Left lung (tissue), 10 donors: ENCODE results near the gene COPS7A. TPM values are rescaled to one million over a fixed set of nuclear protein-coding genes. Genes with fewer than 3 reads are reported as not detected.
A peak's percentile ranks its signal among the peaks of the same experiment; 100 is the strongest.

ENCODE experiments used
- ATAC-seq: fragments of 200-7000 bp; cut with Tn5 transposase; one replicate; pipeline ENCODE4 v1.9.1; 2020; ENCODE audit warnings: moderate library complexity
- DNase-seq, 4 donors: peaks; one replicate each; pipeline ENCODE4 v3.0.0-alpha.2; 2013 to 2020
- H3K27ac ChIP-seq, 2 donors: fragments of 200-600 bp; sonication (generic) in 1 of 2; one replicate each; pipeline versions ENCODE4 v1.5.0 to v1.8.0; 2020 to 2021
- H3K27me3 ChIP-seq, 2 donors: fragments of 200-600 bp; sonication (generic) in 1 of 2; one replicate each; pipeline versions ENCODE4 v1.5.0 to v1.8.0; 2020 to 2021
- H3K36me3 ChIP-seq, 2 donors: fragments of 200-600 bp; sonication (generic) in 1 of 2; one replicate each; pipeline versions ENCODE4 v1.5.0 to v1.8.0; 2020 to 2021
- H3K4me1 ChIP-seq, 2 donors: fragments of 200-600 bp; one replicate each; pipeline ENCODE4 v1.8.0; 2021
- H3K4me3 ChIP-seq, 2 donors: fragments of 200-600 bp; sonication (generic) in 1 of 2; one replicate each; pipeline versions ENCODE4 v1.5.0 to v1.8.0; 2020 to 2021; ENCODE audit warnings: mild to moderate bottlenecking in 1 of 2
- H3K9me3 ChIP-seq, 2 donors: fragments of 200-600 bp; sonication (generic) in 1 of 2; one replicate each; pipeline versions ENCODE4 v1.5.0 to v1.8.0; 2020 to 2021
- intact Hi-C, 2 donors: fragments of 100-400 bp; cut with DNase I; formaldehyde crosslinking; loops; one replicate each; pipeline versions ENCODE4 v1.11.2 to v1.14.2; 2022
- polyA plus RNA-seq, 6 donors: library from polyadenylated mRNA; unstranded; fragments of 120-200 nt; gene quantifications; one replicate each; pipeline ENCODE4 v1.2.1, GENCODE V29; 2013; ENCODE audit not compliant: insufficient read length in 6 of 6
- total RNA-seq, 2 donors: library from RNA; stranded (reverse); fragmentation: NEBNext Ultra II Directional; extraction: Animal tissue kit (Norgen Biotek cat#: 25700); gene quantifications; one replicate each; pipeline ENCODE4 v1.2.1, GENCODE V29; 2021
- TF ChIP-seq, protein P1 (sequence below), 2 donors: fragments of 200-600 bp; sonication (generic) in 1 of 2; IDR thresholded peaks; one replicate each; pipeline versions ENCODE4 v1.5.0 to v1.8.0; 2021; ENCODE audit warnings: antibody characterized with exemption in 2 of 2
- donor health status: DM: no; HTN: yes; CAD: no.
- donor health status: DM: no; HTN: no; CAD: no.

COPS7A gene
- total and polyA plus RNA-seq, 8 donors = 51.4 to 67.5 (median 54.1) TPM

GRCh38 chr12:6697584-6698351, 26.1 kb upstream of the COPS7A start:
- no peaks in the 10 kb centered on the region for H3K36me3 ChIP-seq
- peaks cover 41 to 88% of the 10 kb centered on the region in 2 donors for H3K27me3 ChIP-seq
- ATAC-seq (peak; percentile 57), DNase-seq (peak in 1 of 4 donors; percentile 56)
- no peak overlapping the region for H3K27ac ChIP-seq
- H3K4me3 ChIP-seq = no peak overlapping the region
- intact Hi-C loops = loop anchor here in 1 of 2 donors (10.0 kb wide), 1 partner anchor 83 kb away; no protein-coding TSS in a partner anchor
- H3K9me3 ChIP-seq = no peaks in the 10 kb centered on the region
- H3K4me1 ChIP-seq = peaks cover 6 to 15% of the 10 kb centered on the region in 2 donors
- TF ChIP-seq, protein P1, sequence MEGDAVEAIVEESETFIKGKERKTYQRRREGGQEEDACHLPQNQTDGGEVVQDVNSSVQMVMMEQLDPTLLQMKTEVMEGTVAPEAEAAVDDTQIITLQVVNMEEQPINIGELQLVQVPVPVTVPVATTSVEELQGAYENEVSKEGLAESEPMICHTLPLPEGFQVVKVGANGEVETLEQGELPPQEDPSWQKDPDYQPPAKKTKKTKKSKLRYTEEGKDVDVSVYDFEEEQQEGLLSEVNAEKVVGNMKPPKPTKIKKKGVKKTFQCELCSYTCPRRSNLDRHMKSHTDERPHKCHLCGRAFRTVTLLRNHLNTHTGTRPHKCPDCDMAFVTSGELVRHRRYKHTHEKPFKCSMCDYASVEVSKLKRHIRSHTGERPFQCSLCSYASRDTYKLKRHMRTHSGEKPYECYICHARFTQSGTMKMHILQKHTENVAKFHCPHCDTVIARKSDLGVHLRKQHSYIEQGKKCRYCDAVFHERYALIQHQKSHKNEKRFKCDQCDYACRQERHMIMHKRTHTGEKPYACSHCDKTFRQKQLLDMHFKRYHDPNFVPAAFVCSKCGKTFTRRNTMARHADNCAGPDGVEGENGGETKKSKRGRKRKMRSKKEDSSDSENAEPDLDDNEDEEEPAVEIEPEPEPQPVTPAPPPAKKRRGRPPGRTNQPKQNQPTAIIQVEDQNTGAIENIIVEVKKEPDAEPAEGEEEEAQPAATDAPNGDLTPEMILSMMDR (IDR thresholded peaks at IDR 0.05) = peak in 1 of 2 donors; percentile 14

- no peak overlapping the region for H3K27ac ChIP-seq
- intact Hi-C loops = loop anchor here in 1 of 2 donors (10.0 kb wide), 1 partner anchor 84 kb away; no protein-coding TSS in a partner anchor
Observed at GRCh38 chr12:6698352-6699046, 25.3 kb upstream of the COPS7A start.

DNA sequence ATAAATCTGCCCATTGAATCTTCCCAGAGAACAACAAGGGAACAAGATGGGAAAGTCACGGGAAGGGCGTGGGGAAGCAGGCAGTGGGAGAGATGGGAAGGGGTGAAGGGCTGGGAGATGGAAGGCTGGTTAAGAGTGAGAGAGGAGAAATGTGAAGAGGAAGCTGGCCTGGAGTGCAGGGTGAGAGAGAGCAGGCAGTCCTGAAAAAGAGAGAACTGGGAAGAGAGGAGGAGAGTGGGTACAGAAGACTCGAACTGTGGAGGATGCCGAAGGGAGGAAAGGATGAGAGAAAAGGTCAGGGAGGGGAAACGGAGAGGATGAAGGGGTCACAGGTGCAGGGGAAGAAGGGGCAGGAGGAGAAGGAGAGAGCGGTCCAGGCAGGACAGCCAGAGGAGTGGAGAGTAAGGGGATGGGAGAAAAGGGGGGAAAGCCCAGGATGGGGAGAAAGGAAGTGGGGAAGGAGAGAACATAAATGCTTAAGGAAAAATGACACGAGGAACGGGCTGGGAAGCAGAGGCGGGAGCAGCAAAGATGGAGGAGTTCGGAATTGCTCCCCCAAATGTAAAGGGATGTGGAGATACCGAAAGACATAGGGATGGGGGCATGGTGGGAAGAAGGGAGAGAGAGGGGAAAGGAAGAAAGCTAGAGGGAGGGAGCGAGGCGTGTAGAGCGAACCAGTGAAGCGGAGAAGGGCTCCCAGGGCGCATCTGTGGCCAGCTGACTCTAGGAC, 24.4 kb upstream of the COPS7A start:
- H3K27me3 ChIP-seq = peaks cover 54 to 98% of the 10 kb centered on the region in 2 donors
- H3K4me3 ChIP-seq = no peak overlapping the region
- intact Hi-C loops = loop anchor here in 1 of 2 donors (10.0 kb wide), 1 partner anchor 85 kb away; no protein-coding TSS in a partner anchor
- ATAC-seq (no peak), DNase-seq (no peak)
- TF ChIP-seq, protein P1 (IDR thresholded peaks at IDR 0.05) = no peak
- no peak overlapping the region for H3K27ac ChIP-seq
- no peaks in the 10 kb centered on the region for H3K9me3 ChIP-seq
- peaks cover 6 to 15% of the 10 kb centered on the region in 2 donors for H3K4me1 ChIP-seq
- no peaks in the 10 kb centered on the region for H3K36me3 ChIP-seq

More at GRCh38 chr12:6698352-6699046, 25.3 kb upstream of the COPS7A start:
- Histone ChIP-seq H3K9me3 (no peaks in the 10 kb centered on the region), H3K27me3 (peaks cover 47 to 96% of the 10 kb centered on the region in 2 donors), H3K36me3 (no peaks in the 10 kb centered on the region), H3K4me3 (no peak overlapping the region), H3K4me1 (peaks cover 6 to 15% of the 10 kb centered on the region in 2 donors)
- ATAC-seq (no peak), DNase-seq (no peak)
- TF ChIP-seq, protein P1 (IDR thresholded peaks at IDR 0.05) = no peak

- peak; percentile 34 for ATAC-seq
- Histone ChIP-seq H3K27me3 (peaks cover 59 to 98% of the 10 kb centered on the region in 2 donors), H3K4me3 (peak overlapping the region; percentile 22 to 28), H3K36me3 (no peaks in the 10 kb centered on the region), H3K4me1 (peaks cover 6 to 15% of the 10 kb centered on the region in 2 donors), H3K9me3 (no peaks in the 10 kb centered on the region), H3K27ac (no peak overlapping the region)
- DNase-seq = peak in 1 of 4 donors; percentile 79
- intact Hi-C loops = loop anchor here in 1 of 2 donors (10.0 kb wide), 1 partner anchor 85 kb away; no protein-coding TSS in a partner anchor
- TF ChIP-seq, protein P1 (IDR thresholded peaks at IDR 0.05) = no peak
Observed at GRCh38 chr12:6699989-6700645, 23.7 kb upstream of the COPS7A start.
